ENCODE data around the gene ZNF385A.

The ZNF385A gene

GRCh38 chr12:54415221-54415929 is 30.8 kb upstream of the ZNF385A start:
- no peak for DNase-seq

GRCh38 chr12:54413284-54414190 is 29.0 kb upstream of the ZNF385A start:
- DNase-seq = no peak

- DNase-seq = no peak
These were observed 28.3 kb upstream of the ZNF385A start for GRCh38 chr12:54412786-54413185.

- no peak for DNase-seq
These were observed 27.8 kb upstream of the ZNF385A start for GRCh38 chr12:54412348-54412747.

- no peak for DNase-seq
These were observed 27.1 kb upstream of the ZNF385A start for GRCh38 chr12:54411391-54412241.

- DNase-seq = no peak
These were observed 24.7 kb upstream of the ZNF385A start for GRCh38 chr12:54409267-54409666.

GRCh38 chr12:54407183-54407905 is 22.8 kb upstream of the ZNF385A start:
- no peak for DNase-seq

GRCh38 chr12:54405573-54405972 is 21.0 kb upstream of the ZNF385A start:
- no peak for DNase-seq

GRCh38 chr12:54405106-54405505 is 20.6 kb upstream of the ZNF385A start:
- DNase-seq = no peak

- DNase-seq = no peak
These were observed 19.8 kb upstream of the ZNF385A start for GRCh38 chr12:54404061-54405004.

GRCh38 chr12:54401119-54401518 is 16.6 kb upstream of the ZNF385A start:
- no peak for DNase-seq

GRCh38 chr12:54398995-54399793 is 14.7 kb upstream of the ZNF385A start:
- DNase-seq = peak; percentile 91

- no peak for DNase-seq
These were observed 13.7 kb upstream of the ZNF385A start for GRCh38 chr12:54398218-54398617.

GRCh38 chr12:54397157-54397556 is 12.6 kb upstream of the ZNF385A start:
- DNase-seq = no peak

- no peak for DNase-seq
These were observed 11.0 kb upstream of the ZNF385A start for GRCh38 chr12:54395545-54395944.

- no peak for DNase-seq
These were observed 10.5 kb upstream of the ZNF385A start for GRCh38 chr12:54394986-54395385.

GRCh38 chr12:54394281-54394719 is 9.8 kb upstream of the ZNF385A start:
- DNase-seq = no peak

- no peak for DNase-seq
These were observed 9.2 kb upstream of the ZNF385A start for GRCh38 chr12:54393743-54394142.

- no peak for DNase-seq
These were observed 8.7 kb upstream of the ZNF385A start for GRCh38 chr12:54393207-54393609.

- no peak for DNase-seq
These were observed 8.1 kb upstream of the ZNF385A start for GRCh38 chr12:54392485-54393206.
